SJCRH30 (cell line): Measurements from ENCODE around the gene IL16. TPM values are rescaled to one million over a fixed set of nuclear protein-coding genes. Genes with fewer than 3 reads are reported as not detected.
"Not testable (repeated sequence)": the region's sequence is repeated elsewhere in the genome, so short reads cannot be mapped to it uniquely, and the experiment has no call there.

ENCODE experiments used
- DNase-seq, 2 experiments: peaks; one replicate each; pipeline ENCODE4 v3.0.0-alpha.2; 2015 to 2020
- H3K27ac ChIP-seq: fragments of 250-450 bp; sonication (Bioruptor Pico); 2 replicates; pipeline ENCODE4 v1.5.1; 2020; ENCODE audit warnings: mild to moderate bottlenecking, moderate library complexity
- H3K27me3 ChIP-seq: fragments of 250-450 bp; sonication (Bioruptor Pico); 2 replicates; pipeline ENCODE4 v1.5.1; 2020; ENCODE audit warnings: mild to moderate bottlenecking, moderate library complexity
- H3K36me3 ChIP-seq: fragments of 250-450 bp; sonication (Bioruptor Pico); 2 replicates; pipeline ENCODE4 v1.5.1; 2020; ENCODE audit warnings: mild to moderate bottlenecking, moderate library complexity
- H3K4me1 ChIP-seq: fragments of 250-450 bp; sonication (Bioruptor Pico); 2 replicates; pipeline ENCODE4 v1.5.1; 2020; ENCODE audit warnings: mild to moderate bottlenecking, moderate library complexity
- H3K4me3 ChIP-seq: fragments of 250-450 bp; sonication (Bioruptor Pico); 2 replicates; pipeline ENCODE4 v1.5.1; 2020; ENCODE audit warnings: mild to moderate bottlenecking, moderate library complexity
- H3K9me3 ChIP-seq: fragments of 250-450 bp; sonication (Bioruptor Pico); replicated peaks from 2 replicates; pipeline ENCODE4 v1.5.1; 2020; ENCODE audit warnings: mild to moderate bottlenecking, moderate library complexity
- total RNA-seq: library from RNA; depleted of rRNA; stranded (reverse); fragments of >200 nt; shearing (Covaris generic); gene quantifications from 2 replicates; pipeline ENCODE4 v1.2.3, GENCODE V29; 2014

IL16 gene
- total RNA-seq, 1 experiment from 2014 or later = 0.18 TPM

- DNase-seq = no peak
- no peak overlapping the region for H3K27ac ChIP-seq
- no peak overlapping the region for H3K4me3 ChIP-seq
- H3K4me1 ChIP-seq = no peaks in the 10 kb centered on the region
- no peaks in the 10 kb centered on the region for H3K27me3 ChIP-seq
- H3K36me3 ChIP-seq = no peaks in the 10 kb centered on the region
- no peaks in the 10 kb centered on the region for H3K9me3 ChIP-seq
Measured at GRCh38 chr15:81317642-81318017, 121.0 kb downstream of the IL16 start.

GRCh38 chr15:81321667-81322066 lies 125.0 kb downstream of the IL16 start:
- no peaks in the 10 kb centered on the region for H3K4me1 ChIP-seq
- H3K4me3 ChIP-seq = no peak overlapping the region
- H3K36me3 ChIP-seq = no peaks in the 10 kb centered on the region
- no peaks in the 10 kb centered on the region for H3K9me3 ChIP-seq
- H3K27ac ChIP-seq = no peak overlapping the region
- H3K27me3 ChIP-seq = no peaks in the 10 kb centered on the region
- DNase-seq = no peak

GRCh38 chr15:81322676-81323253 lies 126.1 kb downstream of the IL16 start:
- no peaks in the 10 kb centered on the region for H3K27me3 ChIP-seq
- H3K9me3 ChIP-seq = no peaks in the 10 kb centered on the region
- no peaks in the 10 kb centered on the region for H3K4me1 ChIP-seq
- H3K27ac ChIP-seq = no peak overlapping the region
- no peaks in the 10 kb centered on the region for H3K36me3 ChIP-seq
- no peak for DNase-seq
- no peak overlapping the region for H3K4me3 ChIP-seq

GRCh38 chr15:81323559-81323943 lies 126.9 kb downstream of the IL16 start:
- DNase-seq = no peak
- H3K27me3 ChIP-seq = no peaks in the 10 kb centered on the region
- no peaks in the 10 kb centered on the region for H3K4me1 ChIP-seq
- peak overlapping the region; percentile 75 for H3K4me3 ChIP-seq
- H3K9me3 ChIP-seq = no peaks in the 10 kb centered on the region
- peak overlapping the region; percentile 19; the same call in 1 of the 2 replicates for H3K27ac ChIP-seq
- no peaks in the 10 kb centered on the region for H3K36me3 ChIP-seq

- Histone ChIP-seq H3K4me3 (peak within 1 kb of the TSS; percentile 75), H3K36me3 (no peaks in the 10 kb centered on the region), H3K4me1 (no peaks in the 10 kb centered on the region), H3K27me3 (no peaks in the 10 kb centered on the region), H3K9me3 (no peaks in the 10 kb centered on the region), H3K27ac (peak within 1 kb of the TSS; percentile 19; the same call in 1 of the 2 replicates)
- DNase-seq = peak; percentile 97 to 98
Measured at GRCh38 chr15:81323944-81324881, 127.5 kb downstream of the IL16 start, which contains the start of gene STARD5. STARD5 (minus strand) TSS chr15:81324141; CDS start chr15:81324099, 42 bp downstream.

GRCh38 chr15:81326466-81327212 lies 130.0 kb downstream of the IL16 start:
- Histone ChIP-seq H3K27ac (no peak overlapping the region), H3K4me3 (no peak overlapping the region), H3K9me3 (no peaks in the 10 kb centered on the region), H3K4me1 (no peaks in the 10 kb centered on the region), H3K36me3 (no peaks in the 10 kb centered on the region), H3K27me3 (no peaks in the 10 kb centered on the region)
- DNase-seq = no peak

- DNase-seq = peak in 1 of 2 experiments; percentile 11
- Histone ChIP-seq H3K4me1 (no peaks in the 10 kb centered on the region), H3K27me3 (no peaks in the 10 kb centered on the region), H3K27ac (no peak overlapping the region), H3K36me3 (no peaks in the 10 kb centered on the region), H3K4me3 (no peak overlapping the region), H3K9me3 (no peaks in the 10 kb centered on the region)
Measured at GRCh38 chr15:81327516-81327915, 130.8 kb downstream of the IL16 start.

- no peak for DNase-seq
- no peaks in the 10 kb centered on the region for H3K27me3 ChIP-seq
- no peak overlapping the region for H3K4me3 ChIP-seq
- H3K4me1 ChIP-seq = no peaks in the 10 kb centered on the region
- no peaks in the 10 kb centered on the region for H3K9me3 ChIP-seq
- H3K36me3 ChIP-seq = no peaks in the 10 kb centered on the region
- H3K27ac ChIP-seq = no peak overlapping the region
Measured at GRCh38 chr15:81329446-81329845, 132.8 kb downstream of the IL16 start.

GRCh38 chr15:81330366-81331090 lies 133.8 kb downstream of the IL16 start:
- no peaks in the 10 kb centered on the region for H3K4me1 ChIP-seq
- H3K27me3 ChIP-seq = no peaks in the 10 kb centered on the region
- no peaks in the 10 kb centered on the region for H3K36me3 ChIP-seq
- H3K9me3 ChIP-seq = no peaks in the 10 kb centered on the region
- no peak overlapping the region for H3K27ac ChIP-seq
- H3K4me3 ChIP-seq = no peak overlapping the region
- no peak for DNase-seq

- H3K27ac ChIP-seq, H3K4me1 ChIP-seq, DNase-seq, H3K36me3 ChIP-seq, H3K4me3 ChIP-seq, H3K9me3 ChIP-seq, H3K27me3 ChIP-seq: not testable (repeated sequence)
Measured at GRCh38 chr15:81331141-81331540, 134.5 kb downstream of the IL16 start.

GRCh38 chr15:81331600-81331999 lies 134.9 kb downstream of the IL16 start:
- H3K27me3 ChIP-seq = no peaks in the 10 kb centered on the region
- DNase-seq = no peak
- no peaks in the 10 kb centered on the region for H3K4me1 ChIP-seq
- no peaks in the 10 kb centered on the region for H3K9me3 ChIP-seq
- no peak overlapping the region for H3K4me3 ChIP-seq
- no peak overlapping the region for H3K27ac ChIP-seq
- no peaks in the 10 kb centered on the region for H3K36me3 ChIP-seq

GRCh38 chr15:81332326-81332725 lies 135.6 kb downstream of the IL16 start:
- no peaks in the 10 kb centered on the region for H3K9me3 ChIP-seq
- H3K36me3 ChIP-seq = no peaks in the 10 kb centered on the region
- H3K4me3 ChIP-seq = no peak overlapping the region
- H3K27ac ChIP-seq = no peak overlapping the region
- H3K27me3 ChIP-seq = no peaks in the 10 kb centered on the region
- no peaks in the 10 kb centered on the region for H3K4me1 ChIP-seq
- no peak for DNase-seq

GRCh38 chr15:81333363-81333762 lies 136.7 kb downstream of the IL16 start:
- Histone ChIP-seq H3K4me1 (no peaks in the 10 kb centered on the region), H3K27ac (no peak overlapping the region), H3K27me3 (no peaks in the 10 kb centered on the region), H3K9me3 (no peaks in the 10 kb centered on the region), H3K4me3 (no peak overlapping the region), H3K36me3 (no peaks in the 10 kb centered on the region)
- no peak for DNase-seq

- H3K9me3 ChIP-seq = no peaks in the 10 kb centered on the region
- H3K4me1 ChIP-seq = no peaks in the 10 kb centered on the region
- DNase-seq = no peak
- H3K36me3 ChIP-seq = no peaks in the 10 kb centered on the region
- no peaks in the 10 kb centered on the region for H3K27me3 ChIP-seq
- no peak overlapping the region for H3K4me3 ChIP-seq
- H3K27ac ChIP-seq = no peak overlapping the region
Measured at GRCh38 chr15:81334768-81335435, 138.2 kb downstream of the IL16 start.
